Measurements from ENCODE around the gene COX4I1.

COX4I1 gene

GRCh38 chr16:85851034-85851785 is 51.7 kb downstream of the COX4I1 start:
- no peak for DNase-seq (ENCODE audit: low read depth)
- H3K4me3 ChIP-seq (ENCODE audit: low read length) = no peak overlapping the region
- no peak for TF ChIP-seq CTCF (conservative IDR thresholded peaks at IDR 0.05; ENCODE audit: low read length)

GRCh38 chr16:85853547-85854545 is 54.4 kb downstream of the COX4I1 start:
- DNase-seq (ENCODE audit: low read depth) = no peak
- TF ChIP-seq CTCF (conservative IDR thresholded peaks at IDR 0.05; ENCODE audit: low read length) = no peak
- no peak overlapping the region for H3K4me3 ChIP-seq (ENCODE audit: low read length)

- no peak for TF ChIP-seq CTCF (conservative IDR thresholded peaks at IDR 0.05; ENCODE audit: low read length)
- no peak for DNase-seq (ENCODE audit: low read depth)
- no peak overlapping the region for H3K4me3 ChIP-seq (ENCODE audit: low read length)
Measured at GRCh38 chr16:85854935-85855334, 55.4 kb downstream of the COX4I1 start.

GRCh38 chr16:85856079-85856478 is 56.6 kb downstream of the COX4I1 start:
- no peak overlapping the region for H3K4me3 ChIP-seq (ENCODE audit: low read length)
- no peak for DNase-seq (ENCODE audit: low read depth)

GRCh38 chr16:85856585-85856984 is 57.1 kb downstream of the COX4I1 start:
- H3K4me3 ChIP-seq (ENCODE audit: low read length) = no peak overlapping the region
- no peak for TF ChIP-seq CTCF (conservative IDR thresholded peaks at IDR 0.05; ENCODE audit: low read length)
- no peak for DNase-seq (ENCODE audit: low read depth)

More at GRCh38 chr16:85856079-85856478, 56.6 kb downstream of the COX4I1 start:
- no peak for TF ChIP-seq CTCF (conservative IDR thresholded peaks at IDR 0.05; ENCODE audit: low read length)

Measured in AG10803 (cell line).